D721Med (cell line): ENCODE results near the gene CLECL1.

Experiments
- DNase-seq: peaks from one replicate; pipeline ENCODE4 v3.0.0; 2011; ENCODE audit warnings: low spot score; ENCODE audit not compliant: insufficient read length
- FAIRE-seq: peaks from 2 replicates; lab custom pipeline; 2011; peaks lifted over from hg19 to GRCh38; lab: Jason Lieb, UNC
- TF ChIP-seq, protein P1 (sequence below): IDR thresholded peaks from 2 replicates; pipeline ENCODE4 v1.5.1; 2012; ENCODE audit warnings: mild to moderate bottlenecking, control low read depth; ENCODE audit not compliant: insufficient read depth; ENCODE audit errors: missing control alignments

Gene CLECL1

DNA sequence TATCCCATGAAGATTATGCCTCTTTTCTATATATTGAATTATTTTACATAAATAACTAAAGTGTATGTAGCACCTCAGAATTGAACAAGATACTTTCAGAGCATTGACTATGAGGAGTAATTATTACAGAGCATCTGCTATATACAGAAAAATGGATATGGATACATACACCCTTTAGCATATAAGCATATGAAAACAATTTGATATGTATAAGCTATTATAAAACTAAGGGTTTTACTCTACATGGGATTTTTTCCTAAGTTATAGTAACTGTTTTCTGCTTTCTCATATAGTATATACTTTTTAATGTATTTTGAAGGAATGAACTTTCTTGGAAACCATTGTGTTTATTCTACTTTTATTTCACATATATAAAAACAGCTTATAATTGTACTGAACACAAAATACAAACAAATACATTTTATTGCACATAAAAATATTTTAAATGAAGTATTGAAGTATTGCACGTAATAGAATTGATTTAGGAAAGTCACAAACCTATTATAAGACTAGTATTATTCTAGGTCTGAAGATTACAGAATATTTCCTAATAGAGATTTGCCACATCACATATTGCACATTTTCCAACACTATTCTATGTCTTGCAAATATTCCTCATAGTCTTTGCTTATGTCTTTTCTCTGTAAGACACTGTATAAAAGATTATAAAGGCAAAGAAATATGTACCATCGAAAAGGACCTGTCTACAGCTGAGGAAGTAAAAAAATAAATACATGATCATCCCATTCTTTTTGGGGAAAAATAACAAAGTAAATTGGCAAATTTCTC lies 19.4 kb upstream of the CLECL1 start:
- no peak for FAIRE-seq

DNA sequence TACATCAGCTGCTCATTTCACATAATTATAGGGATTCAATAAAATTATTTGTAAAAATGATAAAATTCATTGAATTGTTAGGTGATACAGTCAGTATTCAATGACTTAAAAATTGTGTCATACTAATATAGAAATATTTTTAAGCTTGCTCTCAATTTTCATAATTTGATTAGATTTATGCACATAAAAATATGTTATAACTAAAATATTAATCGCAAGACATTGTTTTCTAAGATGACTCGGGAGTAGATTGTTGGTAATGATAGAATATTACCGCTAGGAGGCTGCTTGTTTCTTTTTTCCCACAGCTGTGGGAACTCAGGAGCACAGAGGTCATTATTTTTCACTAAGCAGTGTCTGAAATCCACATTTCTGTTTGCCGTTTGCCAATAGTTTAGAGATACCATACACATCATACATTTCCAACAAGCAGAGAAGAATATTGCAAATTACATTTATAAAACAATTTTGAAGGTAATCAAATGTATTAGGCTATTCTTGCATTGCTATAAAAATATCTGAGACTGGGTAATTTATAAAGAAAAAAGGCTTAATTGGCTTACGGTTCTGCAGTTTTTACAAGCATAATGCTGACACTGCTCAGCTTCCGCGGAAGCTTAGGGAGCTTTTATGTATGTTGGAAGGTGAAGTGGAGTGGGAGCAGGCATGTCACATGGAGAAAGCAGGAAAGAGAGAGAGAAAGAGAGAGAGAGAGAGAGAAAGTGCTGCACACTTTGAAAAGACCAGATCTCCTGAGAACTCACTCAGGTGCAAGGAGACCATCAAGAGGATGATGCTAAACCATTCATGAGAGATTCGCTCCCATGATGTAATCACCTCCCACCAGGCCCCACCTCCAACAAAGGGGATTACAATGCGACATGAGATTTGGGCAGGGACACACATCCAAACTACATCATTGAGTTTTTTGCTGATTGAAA lies 18.6 kb upstream of the CLECL1 start:
- no peak for DNase-seq
- FAIRE-seq = no peak
- TF ChIP-seq, protein P1, sequence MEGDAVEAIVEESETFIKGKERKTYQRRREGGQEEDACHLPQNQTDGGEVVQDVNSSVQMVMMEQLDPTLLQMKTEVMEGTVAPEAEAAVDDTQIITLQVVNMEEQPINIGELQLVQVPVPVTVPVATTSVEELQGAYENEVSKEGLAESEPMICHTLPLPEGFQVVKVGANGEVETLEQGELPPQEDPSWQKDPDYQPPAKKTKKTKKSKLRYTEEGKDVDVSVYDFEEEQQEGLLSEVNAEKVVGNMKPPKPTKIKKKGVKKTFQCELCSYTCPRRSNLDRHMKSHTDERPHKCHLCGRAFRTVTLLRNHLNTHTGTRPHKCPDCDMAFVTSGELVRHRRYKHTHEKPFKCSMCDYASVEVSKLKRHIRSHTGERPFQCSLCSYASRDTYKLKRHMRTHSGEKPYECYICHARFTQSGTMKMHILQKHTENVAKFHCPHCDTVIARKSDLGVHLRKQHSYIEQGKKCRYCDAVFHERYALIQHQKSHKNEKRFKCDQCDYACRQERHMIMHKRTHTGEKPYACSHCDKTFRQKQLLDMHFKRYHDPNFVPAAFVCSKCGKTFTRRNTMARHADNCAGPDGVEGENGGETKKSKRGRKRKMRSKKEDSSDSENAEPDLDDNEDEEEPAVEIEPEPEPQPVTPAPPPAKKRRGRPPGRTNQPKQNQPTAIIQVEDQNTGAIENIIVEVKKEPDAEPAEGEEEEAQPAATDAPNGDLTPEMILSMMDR = no peak

More for the DNA sequence above, 19.4 kb upstream of the CLECL1 start:
- TF ChIP-seq, protein P1 = no peak
- no peak for DNase-seq

GRCh38 chr12:9750276-9751203 lies 17.6 kb upstream of the CLECL1 start:
- TF ChIP-seq, protein P1 = peak; percentile 78
- no peak for DNase-seq
- FAIRE-seq = no peak

GRCh38 chr12:9749640-9750039 lies 16.7 kb upstream of the CLECL1 start:
- FAIRE-seq (no peak), DNase-seq (no peak)
- TF ChIP-seq, protein P1 = no peak

GRCh38 chr12:9745199-9745598 lies 12.3 kb upstream of the CLECL1 start:
- no peak for FAIRE-seq
- TF ChIP-seq, protein P1 = no peak

GRCh38 chr12:9742661-9743060 lies 9.8 kb upstream of the CLECL1 start:
- no peak for FAIRE-seq
- no peak for DNase-seq
- TF ChIP-seq, protein P1 = no peak

More at GRCh38 chr12:9745199-9745598, 12.3 kb upstream of the CLECL1 start:
- no peak for DNase-seq
